CD4-positive, alpha-beta T cell (primary cell): Measurements from ENCODE around the gene CDK7. TPM values are rescaled to one million over a fixed set of nuclear protein-coding genes. Genes with fewer than 3 reads are reported as not detected.
"Not testable (repeated sequence)": the region's sequence is repeated elsewhere in the genome, so short reads cannot be mapped to it uniquely, and the experiment has no call there.

ENCODE experiments used
- ATAC-seq: fragments of 200-7000 bp; cut with Tn5 transposase; one replicate; pipeline ENCODE4 v1.10.0; 2022; ENCODE audit warnings: mild to moderate bottlenecking; ENCODE audit not compliant: poor library complexity
- CTCF ChIA-PET: fragments of 350-600 bp; sonication (Branson Sonifier 250); formaldehyde crosslinking; loops from one replicate; lab custom pipeline; 2021; ENCODE audit warnings: antibody characterized with exemption, inconsistent platforms; lab: Charles Lee
- POLR2A ChIA-PET: fragments of 350-600 bp; sonication (Branson Sonifier 250); formaldehyde crosslinking; loops from one replicate; lab custom pipeline; 2021; ENCODE audit warnings: antibody characterized with exemption, inconsistent platforms; lab: Charles Lee
- DNase-seq, 14 experiments: peaks; one replicate each; pipeline ENCODE4 v3.0.0-alpha.2; 2013 to 2020; ENCODE audit warnings: mixed read lengths in 2 of 14
- H3K27ac ChIP-seq, 2 donors: one replicate each; pipeline versions ENCODE4 v1.5.1 to v1.7.0; 2013; ENCODE audit warnings: low read length in 2 of 2, low read depth in 1 of 2, mild to moderate bottlenecking in 1 of 2
- H3K27me3 ChIP-seq, 2 experiments: 1 replicate in 1 of 2; 2 replicates in 1 of 2; pipeline versions ENCODE4 v1.6.1 to v1.7.0; 2013; ENCODE audit warnings: low read length in 2 of 2, control low read depth in 1 of 2, mild to moderate bottlenecking in 1 of 2, moderate library complexity in 1 of 2; ENCODE audit not compliant: insufficient read depth in 2 of 2, control insufficient read depth in 1 of 2
- H3K36me3 ChIP-seq: one replicate; pipeline ENCODE4 v1.6.1; 2013; ENCODE audit warnings: low read length, control low read depth; ENCODE audit not compliant: insufficient read depth
- H3K4me1 ChIP-seq: one replicate; pipeline ENCODE4 v1.6.1; 2013; ENCODE audit warnings: low read length, control low read depth; ENCODE audit not compliant: insufficient read depth
- H3K4me3 ChIP-seq: one replicate; pipeline ENCODE4 v1.5.1; 2013; ENCODE audit warnings: mild to moderate bottlenecking, low read length, moderate library complexity
- H3K9me3 ChIP-seq, 2 experiments: 1 replicate in 1 of 2; 2 replicates in 1 of 2; pipeline versions ENCODE4 v1.6.1 to v1.7.0; 2013; ENCODE audit warnings: low read length in 2 of 2, mild to moderate bottlenecking in 2 of 2, control low read depth in 1 of 2, moderate library complexity in 1 of 2; ENCODE audit not compliant: control insufficient read depth in 1 of 2, insufficient read depth in 1 of 2
- H3K27ac Mint-ChIP-seq: one replicate; pipeline ENCODE4 v1.8.0; 2020; ENCODE audit warnings: mixed read lengths
- H3K27me3 Mint-ChIP-seq: one replicate; pipeline ENCODE4 v1.8.0; 2021; ENCODE audit warnings: mixed read lengths
- H3K36me3 Mint-ChIP-seq: one replicate; pipeline ENCODE4 v1.8.0; 2021; ENCODE audit warnings: low read depth, mixed read lengths
- H3K4me1 Mint-ChIP-seq: one replicate; pipeline ENCODE4 v1.8.0; 2021; ENCODE audit warnings: low read depth, mixed read lengths
- H3K4me3 Mint-ChIP-seq: one replicate; pipeline ENCODE4 v1.8.0; 2020; ENCODE audit warnings: mild to moderate bottlenecking, mixed read lengths
- H3K9me3 Mint-ChIP-seq: one replicate; pipeline ENCODE4 v1.8.0; 2020; ENCODE audit warnings: mixed read lengths
- CTCF ChIP-seq: fragments of 200-600 bp; IDR thresholded peaks from one replicate; pipeline ENCODE4 v1.8.0; 2022; ENCODE audit warnings: antibody characterized with exemption, mild to moderate bottlenecking
- intact Hi-C, 2 experiments: fragments of 100-400 bp; cut with DNase I in 1 of 2; cut with micrococcal nuclease in 1 of 2; formaldehyde crosslinking; loops; one replicate each; pipeline versions ENCODE4 v1.15.1 to v1.9.0; 2023 to 2025; cut with DNase I, micrococcal nuclease
- total RNA-seq, 174 experiments: library from RNA in 2 of 174; stranded (reverse) in 2 of 174; gene quantifications; one replicate each; pipeline ENCODE4 v1.2.3 and lab custom pipeline; 2021 to 2026

CDK7 gene
- total RNA-seq, 2 experiments from 2014 or later: 30.1 to 33.0 TPM

GRCh38 chr5:69231851-69232250 lies 2.8 kb upstream of the CDK7 start:
- H3K4me3 Mint-ChIP-seq: peak overlapping the region; percentile 11
- no peak overlapping the region for H3K4me3 ChIP-seq
- peaks cover 20% of the 10 kb centered on the region for H3K36me3 ChIP-seq
- no peak for TF ChIP-seq CTCF
- H3K27ac ChIP-seq: no peak overlapping the region
- ChIA-PET POLR2A (no interaction called here), CTCF (no interaction called here)
- H3K27me3 ChIP-seq: no peaks in the 10 kb centered on the region
- no peaks in the 10 kb centered on the region for H3K27me3 Mint-ChIP-seq
- H3K4me1 Mint-ChIP-seq: peaks cover 18% of the 10 kb centered on the region
- DNase-seq: no peak
- peaks cover 16% of the 10 kb centered on the region for H3K4me1 ChIP-seq
- intact Hi-C loops: loop anchor here (1.0 to 5.0 kb wide), 4 partner anchors 11 to 140 kb away; partner anchors contain the start of genes CCDC125 (in 1 of the 2) and SLC30A5 (in 1 of the 2)
- no peak for ATAC-seq
- H3K9me3 ChIP-seq: no peaks in the 10 kb centered on the region
- no peak overlapping the region for H3K27ac Mint-ChIP-seq
- H3K36me3 Mint-ChIP-seq: peaks cover 42% of the 10 kb centered on the region
- H3K9me3 Mint-ChIP-seq: no peaks in the 10 kb centered on the region

DNA sequence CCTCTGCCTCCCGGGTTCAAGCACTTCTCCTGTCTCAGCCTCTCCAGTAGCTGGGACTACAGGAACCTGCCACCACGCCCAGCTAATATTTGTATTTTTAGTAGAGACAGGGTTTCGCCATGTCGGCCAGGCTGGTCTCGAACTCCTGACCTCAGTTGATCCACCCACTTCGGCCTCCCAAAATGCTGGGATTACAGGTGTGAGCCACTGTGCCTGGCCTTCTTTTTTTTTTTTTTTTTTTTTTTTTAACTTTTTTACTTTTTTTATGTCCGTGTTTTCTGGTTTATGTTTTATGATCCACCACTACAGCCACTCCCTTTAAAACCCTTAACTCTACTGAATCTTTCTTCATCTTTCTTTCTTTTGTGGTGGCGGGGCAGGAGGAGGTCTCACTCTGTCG lies 2.0 kb downstream of the CDK7 start:
- H3K27me3 ChIP-seq, ATAC-seq, H3K27ac ChIP-seq, POLR2A ChIA-PET, H3K9me3 ChIP-seq, H3K27me3 Mint-ChIP-seq, DNase-seq, H3K9me3 Mint-ChIP-seq, H3K4me3 ChIP-seq: not testable (repeated sequence)
- CTCF ChIA-PET: interaction anchor here (1.9 kb wide), 1 partner anchor 143 kb away, joined by 10 read pairs; the partner anchor contains the start of gene SLC30A5
- Histone ChIP-seq H3K4me1 (peaks cover 23% of the 10 kb centered on the region), H3K36me3 (peaks cover 19% of the 10 kb centered on the region)
- peaks cover 62% of the 10 kb centered on the region for H3K36me3 Mint-ChIP-seq
- peak overlapping the region; percentile 84 for H3K4me3 Mint-ChIP-seq
- peaks cover 55% of the 10 kb centered on the region for H3K4me1 Mint-ChIP-seq
- peak overlapping the region; percentile 25 for H3K27ac Mint-ChIP-seq
- intact Hi-C loops: loop anchor here in 1 of 2 experiments (5.0 kb wide), 3 partner anchors 96 to 144 kb away; partner anchors contain the start of genes AK6, CCDC125, RAD17 and SLC30A5

DNA sequence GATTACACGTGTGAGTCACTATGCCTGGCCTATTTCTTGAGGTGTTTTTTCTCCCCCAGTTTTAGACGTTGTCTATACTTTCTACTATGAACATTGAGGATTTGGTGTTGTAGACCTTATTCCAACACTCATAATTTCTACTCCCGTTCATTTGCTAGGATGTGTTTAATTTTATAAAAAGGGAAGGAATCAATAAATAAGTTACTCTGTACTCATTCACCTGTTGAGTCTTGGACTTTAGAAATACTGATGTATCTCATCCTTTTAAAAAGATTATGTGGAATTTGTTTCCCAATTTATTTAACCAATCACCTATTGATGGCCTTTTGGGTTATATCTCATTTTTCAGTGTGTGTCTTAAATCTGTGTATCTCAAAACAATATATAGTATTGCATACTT lies 3.2 kb downstream of the CDK7 start:
- ChIA-PET CTCF (interaction anchor here (0.9 kb wide), 1 partner anchor 16 kb away, joined by 3 read pairs; no protein-coding TSS in a partner anchor), POLR2A (interaction anchor here (0.9 kb wide), 1 partner anchor 21 kb away, joined by 3 read pairs; a partner anchor contains a TSS)
- no peaks in the 10 kb centered on the region for H3K27me3 Mint-ChIP-seq
- no peak for TF ChIP-seq CTCF
- no peaks in the 10 kb centered on the region for H3K27me3 ChIP-seq
- no peaks in the 10 kb centered on the region for H3K9me3 ChIP-seq
- no peak overlapping the region for H3K4me3 ChIP-seq
- peaks cover 26% of the 10 kb centered on the region for H3K4me1 ChIP-seq
- intact Hi-C loops: loop anchor here in 1 of 2 experiments (5.0 kb wide), 3 partner anchors 94 to 146 kb away; partner anchors contain the start of genes AK6, CCDC125, RAD17 and SLC30A5
- H3K36me3 ChIP-seq: peaks cover 19% of the 10 kb centered on the region
- ATAC-seq (no peak), DNase-seq (no peak)
- no peak overlapping the region for H3K27ac ChIP-seq
- H3K36me3 Mint-ChIP-seq: peaks cover 69% of the 10 kb centered on the region
- H3K4me3 Mint-ChIP-seq: peak overlapping the region; percentile 84
- H3K9me3 Mint-ChIP-seq: no peaks in the 10 kb centered on the region
- no peak overlapping the region for H3K27ac Mint-ChIP-seq
- peaks cover 64% of the 10 kb centered on the region for H3K4me1 Mint-ChIP-seq
